Bronchial epithelial cell (primary cell): Measurements from ENCODE around the gene DGKG. TPM values are rescaled to one million over a fixed set of nuclear protein-coding genes. Genes with fewer than 3 reads are reported as not detected.

Experiments used
- DNase-seq: peaks from one replicate; pipeline ENCODE4 v3.0.0-alpha.2; 2010; ENCODE audit warnings: low read depth
- FAIRE-seq: peaks from 2 replicates; lab custom pipeline; 2011; peaks lifted over from hg19 to GRCh38; lab: Jason Lieb, UNC
- H3K27me3 ChIP-seq: 2 replicates; pipeline ENCODE4 v1.5.1; 2011; ENCODE audit warnings: low read length; ENCODE audit not compliant: control insufficient read depth, insufficient read depth
- H3K36me3 ChIP-seq: 2 replicates; pipeline ENCODE4 v1.5.1; 2011; ENCODE audit warnings: low read length; ENCODE audit not compliant: control insufficient read depth, insufficient read depth
- H3K4me3 ChIP-seq: 2 replicates; pipeline ENCODE4 v1.5.1; 2011; ENCODE audit warnings: mild to moderate bottlenecking, low read depth, low read length, control low read depth
- CTCF ChIP-seq: IDR thresholded peaks from 2 replicates; pipeline ENCODE4 v1.5.1; 2011; ENCODE audit warnings: mild to moderate bottlenecking, moderate library complexity, low read length, control low read depth, inconsistent platforms; ENCODE audit not compliant: insufficient read depth, severe bottlenecking
- total RNA-seq: library from RNA; depleted of rRNA; stranded (reverse); fragments of >200 nt; gene quantifications from 2 replicates; pipeline ENCODE4 v1.2.1, GENCODE V29; 2014

Gene DGKG
- total RNA-seq, 1 donor from 2014 or later = not detected

- FAIRE-seq = no peak
These were observed 127.9 kb downstream of the DGKG start for GRCh38 chr3:186234152-186234551.

GRCh38 chr3:186226482-186226881 lies 135.6 kb downstream of the DGKG start:
- DNase-seq (no peak), FAIRE-seq (no peak)
- H3K36me3 ChIP-seq = no peaks in the 10 kb centered on the region

More at GRCh38 chr3:186234152-186234551, 127.9 kb downstream of the DGKG start:
- no peak for DNase-seq
- H3K4me3 ChIP-seq = no peak overlapping the region
- H3K27me3 ChIP-seq = peaks cover 2% of the 10 kb centered on the region
- H3K36me3 ChIP-seq = no peaks in the 10 kb centered on the region
- TF ChIP-seq CTCF = no peak

GRCh38 chr3:186225603-186226002 lies 136.4 kb downstream of the DGKG start:
- TF ChIP-seq CTCF = no peak
- no peak for FAIRE-seq
- no peak overlapping the region for H3K4me3 ChIP-seq
- no peaks in the 10 kb centered on the region for H3K36me3 ChIP-seq
- DNase-seq = no peak
- H3K27me3 ChIP-seq = peaks cover 5% of the 10 kb centered on the region

More at GRCh38 chr3:186226482-186226881, 135.6 kb downstream of the DGKG start:
- Histone ChIP-seq H3K4me3 (no peak overlapping the region), H3K27me3 (peaks cover 5% of the 10 kb centered on the region)
- no peak for TF ChIP-seq CTCF

GRCh38 chr3:186224041-186224610 lies 137.9 kb downstream of the DGKG start:
- H3K27me3 ChIP-seq = peaks cover 5% of the 10 kb centered on the region
- H3K36me3 ChIP-seq = no peaks in the 10 kb centered on the region
- H3K4me3 ChIP-seq = no peak overlapping the region
- FAIRE-seq (no peak), DNase-seq (no peak)
- no peak for TF ChIP-seq CTCF

- DNase-seq = no peak
- no peak for TF ChIP-seq CTCF
- no peak for FAIRE-seq
- no peaks in the 10 kb centered on the region for H3K36me3 ChIP-seq
- H3K27me3 ChIP-seq = peaks cover 5% of the 10 kb centered on the region
- H3K4me3 ChIP-seq = no peak overlapping the region
These were observed 138.6 kb downstream of the DGKG start for GRCh38 chr3:186223476-186223875.
